H1 (cell line): ENCODE measurements around the gene SHH. TPM values are rescaled to one million over a fixed set of nuclear protein-coding genes. Genes with fewer than 3 reads are reported as not detected.

ENCODE experiments used
- BRCA1 ChIP-seq: IDR thresholded peaks from 2 replicates; pipeline ENCODE4 v1.6.1; 2012; ENCODE audit warnings: low read depth, low read length, improper control_type of control experiment
- FOSL1 ChIP-seq: IDR thresholded peaks from 2 replicates; pipeline ENCODE4 v1.6.1; 2011; ENCODE audit warnings: mild to moderate bottlenecking, low read depth, low read length, moderate library complexity; ENCODE audit not compliant: insufficient read depth
- MAFK ChIP-seq: IDR thresholded peaks from 2 replicates; pipeline ENCODE4 v1.6.1; 2012; ENCODE audit warnings: low read depth, mild to moderate bottlenecking, improper control_type of control experiment, low read length
- RXRA ChIP-seq: IDR thresholded peaks from 2 replicates; pipeline ENCODE4 v1.6.1; 2011; ENCODE audit warnings: low read depth, mild to moderate bottlenecking, low read length, moderate library complexity; ENCODE audit not compliant: insufficient read depth
- TBP ChIP-seq: IDR thresholded peaks from 2 replicates; pipeline ENCODE4 v1.6.1; 2011; ENCODE audit warnings: low read depth, low read length, improper control_type of control experiment
- TCF12 ChIP-seq: IDR thresholded peaks from 2 replicates; pipeline ENCODE4 v1.6.1; 2011; ENCODE audit warnings: low read depth, mild to moderate bottlenecking, low read length
- YY1 ChIP-seq: IDR thresholded peaks from 2 replicates; pipeline ENCODE4 v1.6.1; 2011; ENCODE audit warnings: low read depth, mild to moderate bottlenecking, low read length
- polyA plus RNA-seq, 7 experiments: library from polyadenylated mRNA; depleted of rRNA in 3 of 7; stranded (reverse) in 5 of 7; unstranded in 2 of 7; fragments of >200 nt in 5 of 7; fragments of 200-250 nt in 2 of 7; gene quantifications; 1 replicate in 5 of 7; 2 replicates in 1 of 7; 4 replicates in 1 of 7; pipeline versions ENCODE4 v1.2.1 to v1.2.3, GENCODE V29; 2011 to 2013; ENCODE audit warnings: missing spikeins in 2 of 7, mixed read lengths in 2 of 7
- total RNA-seq: library from RNA; stranded (reverse); fragmentation: NEBNext Ultra II Directional; extraction: Animal tissue kit (Norgen Biotek cat#: 25700); gene quantifications from 2 replicates; pipeline ENCODE4 v1.2.1, GENCODE V29; 2021

SHH gene
- total and polyA plus RNA-seq, 2 of the 8 experiments (the other 6 are each of a cell fraction or from before 2014, with no cell fraction given), result not detected

DNA sequence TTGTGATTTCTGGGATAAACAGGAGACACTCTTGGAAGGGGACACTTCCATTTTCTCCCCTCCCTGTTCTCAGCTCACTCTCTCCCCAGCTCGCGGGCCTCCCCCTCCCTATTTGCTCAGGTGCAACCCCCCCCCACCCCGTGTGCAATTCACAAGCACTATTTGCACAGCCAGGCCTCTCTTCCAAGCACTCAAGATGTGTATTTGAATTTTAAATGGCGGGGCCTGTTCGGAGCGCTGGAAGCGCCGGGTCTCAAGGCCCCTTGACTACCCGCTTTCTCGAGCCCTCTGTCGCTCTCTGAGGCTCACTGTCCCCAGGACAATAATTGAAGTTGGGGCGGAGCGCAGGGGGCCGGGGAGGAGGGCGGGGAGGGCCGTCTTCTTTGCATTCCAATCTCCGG, 7.8 kb downstream of the SHH start (continued):
- no peak for TF ChIP-seq MAFK
- no peak for TF ChIP-seq BRCA1
- TF ChIP-seq FOSL1, result no peak
- no peak for TF ChIP-seq YY1
- TF ChIP-seq RXRA, result no peak
- no peak for TF ChIP-seq TBP
- TF ChIP-seq TCF12, result no peak
